IPS-NIHi7 (cell line): Measurements from ENCODE around the gene TDRKH.
"Not testable (repeated sequence)": the region's sequence is repeated elsewhere in the genome, so short reads cannot be mapped to it uniquely, and the experiment has no call there.

ENCODE experiments used
- DNase-seq: peaks from one replicate; pipeline ENCODE4 v3.0.0; 2012; ENCODE audit warnings: mixed read lengths; ENCODE audit errors: extremely low spot score

The TDRKH gene

GRCh38 chr1:151762941-151763921, 27.1 kb downstream of the TDRKH start, which contains the start of gene MRPL9:
MRPL9 (minus strand) TSS chr1:151763496; CDS start chr1:151763479, 17 bp downstream.
- peak; percentile 97 for DNase-seq

GRCh38 chr1:151760597-151761385, 29.5 kb downstream of the TDRKH start:
- DNase-seq: no peak

GRCh38 chr1:151759241-151759640, 31.1 kb downstream of the TDRKH start:
- no peak for DNase-seq

- no peak for DNase-seq
Observed at GRCh38 chr1:151756291-151756690, 34.0 kb downstream of the TDRKH start.

- no peak for DNase-seq
Observed at GRCh38 chr1:151741516-151741915, 48.8 kb downstream of the TDRKH start.

GRCh38 chr1:151739590-151740355, 50.5 kb downstream of the TDRKH start:
- DNase-seq: peak; percentile 32

- DNase-seq: no peak
Observed at GRCh38 chr1:151737479-151737878, 52.8 kb downstream of the TDRKH start.

- no peak for DNase-seq
Observed at GRCh38 chr1:151737026-151737425, 53.3 kb downstream of the TDRKH start.

GRCh38 chr1:151733995-151734394, 56.3 kb downstream of the TDRKH start:
- DNase-seq: not testable (repeated sequence)

- no peak for DNase-seq
Observed at GRCh38 chr1:151733126-151733525, 57.2 kb downstream of the TDRKH start.

- no peak for DNase-seq
Observed at GRCh38 chr1:151729966-151730291, 60.4 kb downstream of the TDRKH start.

GRCh38 chr1:151729157-151729965, 60.9 kb downstream of the TDRKH start:
- no peak for DNase-seq

GRCh38 chr1:151728151-151729054, 61.9 kb downstream of the TDRKH start:
- peak; percentile 47 for DNase-seq

GRCh38 chr1:151723726-151724370, 66.5 kb downstream of the TDRKH start:
- DNase-seq: no peak
